GM12878 (cell line): ENCODE data around the gene SLC35F3. TPM values are rescaled to one million over a fixed set of nuclear protein-coding genes. Genes with fewer than 3 reads are reported as not detected.

Experiments used
- ATAC-seq: fragments of 200-7000 bp; cut with Tn5 transposase; 3 replicates; pipeline ENCODE4 v1.9.1; 2020; ENCODE audit warnings: mild to moderate bottlenecking, moderate library complexity
- BruUV-seq: library from RNA; stranded (reverse); fragments of 400-500 nt; replicated peaks from 2 replicates; lab custom pipeline; 2021; lab: Mats Ljungman, UMichigan
- CTCF ChIA-PET: fragments of 300-600 bp; sonication (Branson Sonifier 250); formaldehyde crosslinking; extraction: SDS; loops from one replicate; lab custom pipeline; 2021; ENCODE audit warnings: inconsistent platforms; lab: Yijun Ruan, JAX
- POLR2A ChIA-PET: fragments of 350-600 bp; formaldehyde crosslinking; extraction: SDS; loops from one replicate; lab custom pipeline; 2021; ENCODE audit warnings: inconsistent platforms; lab: Charles Lee
- RAD21 ChIA-PET: fragments of 300-600 bp; sonication (Branson Sonifier 250); formaldehyde crosslinking; loops from one replicate; lab custom pipeline; 2023; ENCODE audit warnings: antibody characterized with exemption; ENCODE audit not compliant: unreplicated experiment; lab: Charles Lee
- SMC1A ChIA-PET: fragments of 300-600 bp; sonication (Branson Sonifier 250); formaldehyde crosslinking; loops from one replicate; lab custom pipeline; 2023; ENCODE audit not compliant: unreplicated experiment, uncharacterized antibody; lab: Charles Lee
- DNase-seq: peaks from one replicate; pipeline ENCODE4 v3.0.0-alpha.2; 2011; ENCODE audit warnings: low read depth, low spot score
- FAIRE-seq: peaks from 3 replicates; lab custom pipeline; 2011; peaks lifted over from hg19 to GRCh38; lab: Jason Lieb, UNC
- H2AFZ ChIP-seq: 2 replicates; pipeline ENCODE4 v1.6.0; 2011; ENCODE audit warnings: low read depth, low read length, control low read depth; ENCODE audit not compliant: control insufficient read depth
- H3K27ac ChIP-seq: 2 replicates; pipeline ENCODE4 v1.5.1; 2011; ENCODE audit warnings: control low read depth; ENCODE audit not compliant: control insufficient read depth, insufficient read depth
- H3K27me3 ChIP-seq, 2 experiments: replicated peaks in 1 of 2; 2 replicates each; pipeline versions ENCODE4 v1.6.0 to v1.6.1; 2011; ENCODE audit warnings: low read length in 1 of 2; ENCODE audit not compliant: control insufficient read depth in 2 of 2, insufficient read depth in 2 of 2
- H3K36me3 ChIP-seq, 2 experiments: 2 replicates each; pipeline ENCODE4 v1.5.1; 2011; ENCODE audit warnings: low read length in 1 of 2; ENCODE audit not compliant: control insufficient read depth in 2 of 2, insufficient read depth in 2 of 2
- H3K4me1 ChIP-seq: 2 replicates; pipeline ENCODE4 v1.6.1; 2011; ENCODE audit warnings: mild to moderate bottlenecking, low read length, moderate library complexity, mixed read lengths; ENCODE audit not compliant: control insufficient read depth, insufficient read depth
- H3K4me2 ChIP-seq: 2 replicates; pipeline ENCODE4 v1.6.0; 2011; ENCODE audit warnings: control low read depth; ENCODE audit not compliant: control insufficient read depth, insufficient read depth
- H3K4me3 ChIP-seq: fragments of 200-600 bp; sonication (generic); 2 replicates; pipeline ENCODE4 v1.5.1; 2016
- H3K79me2 ChIP-seq: 2 replicates; pipeline ENCODE4 v1.6.0; 2011; ENCODE audit warnings: low read length; ENCODE audit not compliant: control insufficient read depth, insufficient read depth
- H3K9ac ChIP-seq: 2 replicates; pipeline ENCODE4 v1.8.0; 2011; ENCODE audit warnings: low read length, control low read depth, mixed read lengths; ENCODE audit not compliant: control insufficient read depth, insufficient read depth
- H3K9me3 ChIP-seq: replicated peaks from 3 replicates; pipeline ENCODE4 v1.5.1; 2011; ENCODE audit warnings: mild to moderate bottlenecking, low read length; ENCODE audit not compliant: control insufficient read depth, insufficient read depth
- H4K20me1 ChIP-seq: 2 replicates; pipeline ENCODE4 v1.6.0; 2011; ENCODE audit not compliant: control insufficient read depth, insufficient read depth
- ASH2L ChIP-seq: fragments of 300-600, 200-600 bp; sonication (generic); IDR thresholded peaks from 2 replicates; pipeline ENCODE4 v1.6.1; 2017; ENCODE audit warnings: low read depth, mild to moderate bottlenecking, borderline replicate concordance
- MEF2B ChIP-seq: fragments of 450-650 bp; IDR thresholded peaks from 2 replicates; pipeline ENCODE4 v1.6.1; 2018; ENCODE audit warnings: mild to moderate bottlenecking, moderate library complexity; ENCODE audit not compliant: partially characterized antibody, poor library complexity, severe bottlenecking
- NR2C1 ChIP-seq: fragments of 450-650 bp; IDR thresholded peaks from 2 replicates; pipeline ENCODE4 v1.6.1; 2017; ENCODE audit warnings: antibody characterized with exemption, mild to moderate bottlenecking, moderate library complexity
- PML ChIP-seq: IDR thresholded peaks from 2 replicates; pipeline ENCODE4 v1.6.1; 2012; ENCODE audit warnings: low read length, inconsistent platforms
- WGBS: methylation state at CpG from one replicate; pipeline ENCODE4 v1.1.6; 2016; ENCODE audit warnings: low lambda C conversion rate; ENCODE audit not compliant: insufficient replicate concordance, insufficient coverage; ENCODE audit errors: missing lambda C conversion rate; 5-methylcytosine and 5-hydroxymethylcytosine counted together
- in situ Hi-C: fragments of 300-500 bp; cut with MboI; formaldehyde crosslinking; loops from 9 replicates; pipeline ENCODE4 v1.14.3; 2018; ENCODE audit warnings: mixed read lengths
- intact Hi-C: fragments of 100-400 bp; cut with micrococcal nuclease; formaldehyde crosslinking; loops from one replicate; pipeline ENCODE4 v1.14.2; 2022; ENCODE audit not compliant: unreplicated experiment
- polyA plus RNA-seq, 11 experiments: library from polyadenylated mRNA; depleted of rRNA in 4 of 11; unstranded in 6 of 11; stranded (reverse) in 5 of 11; fragments of >200 nt; fragmentation: Nextera tagmentation in 4 of 11; fragmentation: Illumina TruSeq in 1 of 11; extraction: Ambion mirVana in 4 of 11; extraction: Trizol in 1 of 11; gene quantifications; 1 replicate in 1 of 11; 2 replicates in 10 of 11; pipeline versions ENCODE4 v1.2.1 to v1.2.3, GENCODE V29; 2011 to 2016; ENCODE audit warnings: inconsistent platforms in 2 of 11, missing spikeins in 2 of 11, low read depth in 1 of 11
- total RNA-seq, 4 experiments: library from RNA; depleted of rRNA in 3 of 4; stranded (reverse); fragments of >200 nt in 3 of 4; fragmentation: Illumina TruSeq in 1 of 4; extraction: Trizol in 1 of 4; gene quantifications; 2 replicates each; pipeline versions ENCODE4 v1.2.1 to v1.2.3, GENCODE V29; 2013 to 2021
- TF ChIP-seq, protein P1 (sequence below): fragments of 450-650 bp; IDR thresholded peaks from 2 replicates; pipeline ENCODE4 v1.6.1; 2017; ENCODE audit warnings: mild to moderate bottlenecking, moderate library complexity
- TF ChIP-seq, protein P2 (sequence below): fragments of 450-650 bp; IDR thresholded peaks from 2 replicates; pipeline ENCODE4 v1.6.1; 2017; ENCODE audit warnings: mild to moderate bottlenecking
- TF ChIP-seq, protein P3 (sequence below), 3 experiments: IDR thresholded peaks in 2 of 3; conservative IDR thresholded peaks in 1 of 3; 2 replicates each; pipeline ENCODE4 v1.5.1; 2011; ENCODE audit warnings: low read depth in 3 of 3, low read length in 3 of 3, mild to moderate bottlenecking in 3 of 3, control low read depth in 2 of 3, moderate library complexity in 2 of 3, inconsistent platforms in 1 of 3, mixed read lengths in 1 of 3; ENCODE audit not compliant: control insufficient read depth in 2 of 3, insufficient read depth in 1 of 3; ENCODE audit errors: extremely low read depth in 1 of 3
- TF ChIP-seq, protein P4 (sequence below): fragments of 450-650 bp; IDR thresholded peaks from 2 replicates; pipeline ENCODE4 v1.6.1; 2017; ENCODE audit warnings: low read depth, mild to moderate bottlenecking, moderate library complexity
- TF ChIP-seq, protein P5 (sequence below): IDR thresholded peaks from 2 replicates; pipeline ENCODE4 v1.6.1; 2011; ENCODE audit warnings: low read depth, mild to moderate bottlenecking, low read length, moderate library complexity, borderline replicate concordance; ENCODE audit errors: extremely low read depth

Gene SLC35F3
- total and polyA plus RNA-seq, 10 of the 15 experiments (the other 5 are each of a cell fraction or from before 2014, with no cell fraction given) = 1.0 to 8.6 (median 5.7) TPM

DNA sequence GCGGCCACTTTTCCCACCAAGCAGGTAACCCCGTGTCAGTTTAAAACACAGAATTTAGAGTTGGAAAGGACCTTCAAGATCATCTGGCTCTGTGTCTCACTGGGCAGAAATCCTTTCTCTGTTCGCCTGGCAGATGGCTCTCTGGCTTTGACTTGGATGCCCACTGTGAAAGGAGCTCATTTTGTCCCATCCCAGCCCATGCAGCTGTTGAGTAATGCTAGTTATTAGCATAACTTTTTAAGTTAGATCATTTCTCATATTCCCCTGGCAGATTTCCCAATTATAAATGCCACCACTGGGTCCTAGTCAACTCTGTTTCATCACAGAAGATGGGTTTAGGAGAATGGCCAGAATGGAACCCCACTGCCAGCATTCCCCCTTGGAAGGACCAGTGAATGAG lies 55.9 kb downstream of the SLC35F3 start:
- intact Hi-C loops = no loop called here
- H3K4me1 ChIP-seq = no peaks in the 10 kb centered on the region

More for the DNA sequence above, 55.9 kb downstream of the SLC35F3 start:
- H3K79me2 ChIP-seq = no peaks in the 10 kb centered on the region
- no peak for FAIRE-seq
- CTCF ChIA-PET = no interaction called here
- BruUV-seq = no TSS peak
- H3K4me2 ChIP-seq = no peak overlapping the region
- no peak for DNase-seq
- no peak overlapping the region for H3K9ac ChIP-seq
- no peak for ATAC-seq
- in situ Hi-C loops = no loop called here
- no peaks in the 10 kb centered on the region for H3K36me3 ChIP-seq
- RAD21 ChIA-PET = no interaction called here
- 31% methylated on average over 3 of the region's 3 CpGs for WGBS
- no peaks in the 10 kb centered on the region for H3K27me3 ChIP-seq
- H3K4me3 ChIP-seq = no peak overlapping the region
- no peak overlapping the region for H2AFZ ChIP-seq
- POLR2A ChIA-PET = no interaction called here
- TF ChIP-seq, protein P1, sequence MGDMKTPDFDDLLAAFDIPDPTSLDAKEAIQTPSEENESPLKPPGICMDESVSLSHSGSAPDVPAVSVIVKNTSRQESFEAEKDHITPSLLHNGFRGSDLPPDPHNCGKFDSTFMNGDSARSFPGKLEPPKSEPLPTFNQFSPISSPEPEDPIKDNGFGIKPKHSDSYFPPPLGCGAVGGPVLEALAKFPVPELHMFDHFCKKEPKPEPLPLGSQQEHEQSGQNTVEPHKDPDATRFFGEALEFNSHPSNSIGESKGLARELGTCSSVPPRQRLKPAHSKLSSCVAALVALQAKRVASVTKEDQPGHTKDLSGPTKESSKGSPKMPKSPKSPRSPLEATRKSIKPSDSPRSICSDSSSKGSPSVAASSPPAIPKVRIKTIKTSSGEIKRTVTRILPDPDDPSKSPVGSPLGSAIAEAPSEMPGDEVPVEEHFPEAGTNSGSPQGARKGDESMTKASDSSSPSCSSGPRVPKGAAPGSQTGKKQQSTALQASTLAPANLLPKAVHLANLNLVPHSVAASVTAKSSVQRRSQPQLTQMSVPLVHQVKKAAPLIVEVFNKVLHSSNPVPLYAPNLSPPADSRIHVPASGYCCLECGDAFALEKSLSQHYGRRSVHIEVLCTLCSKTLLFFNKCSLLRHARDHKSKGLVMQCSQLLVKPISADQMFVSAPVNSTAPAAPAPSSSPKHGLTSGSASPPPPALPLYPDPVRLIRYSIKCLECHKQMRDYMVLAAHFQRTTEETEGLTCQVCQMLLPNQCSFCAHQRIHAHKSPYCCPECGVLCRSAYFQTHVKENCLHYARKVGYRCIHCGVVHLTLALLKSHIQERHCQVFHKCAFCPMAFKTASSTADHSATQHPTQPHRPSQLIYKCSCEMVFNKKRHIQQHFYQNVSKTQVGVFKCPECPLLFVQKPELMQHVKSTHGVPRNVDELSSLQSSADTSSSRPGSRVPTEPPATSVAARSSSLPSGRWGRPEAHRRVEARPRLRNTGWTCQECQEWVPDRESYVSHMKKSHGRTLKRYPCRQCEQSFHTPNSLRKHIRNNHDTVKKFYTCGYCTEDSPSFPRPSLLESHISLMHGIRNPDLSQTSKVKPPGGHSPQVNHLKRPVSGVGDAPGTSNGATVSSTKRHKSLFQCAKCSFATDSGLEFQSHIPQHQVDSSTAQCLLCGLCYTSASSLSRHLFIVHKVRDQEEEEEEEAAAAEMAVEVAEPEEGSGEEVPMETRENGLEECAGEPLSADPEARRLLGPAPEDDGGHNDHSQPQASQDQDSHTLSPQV = no peak
- TF ChIP-seq NR2C1 = no peak
- TF ChIP-seq, protein P2, sequence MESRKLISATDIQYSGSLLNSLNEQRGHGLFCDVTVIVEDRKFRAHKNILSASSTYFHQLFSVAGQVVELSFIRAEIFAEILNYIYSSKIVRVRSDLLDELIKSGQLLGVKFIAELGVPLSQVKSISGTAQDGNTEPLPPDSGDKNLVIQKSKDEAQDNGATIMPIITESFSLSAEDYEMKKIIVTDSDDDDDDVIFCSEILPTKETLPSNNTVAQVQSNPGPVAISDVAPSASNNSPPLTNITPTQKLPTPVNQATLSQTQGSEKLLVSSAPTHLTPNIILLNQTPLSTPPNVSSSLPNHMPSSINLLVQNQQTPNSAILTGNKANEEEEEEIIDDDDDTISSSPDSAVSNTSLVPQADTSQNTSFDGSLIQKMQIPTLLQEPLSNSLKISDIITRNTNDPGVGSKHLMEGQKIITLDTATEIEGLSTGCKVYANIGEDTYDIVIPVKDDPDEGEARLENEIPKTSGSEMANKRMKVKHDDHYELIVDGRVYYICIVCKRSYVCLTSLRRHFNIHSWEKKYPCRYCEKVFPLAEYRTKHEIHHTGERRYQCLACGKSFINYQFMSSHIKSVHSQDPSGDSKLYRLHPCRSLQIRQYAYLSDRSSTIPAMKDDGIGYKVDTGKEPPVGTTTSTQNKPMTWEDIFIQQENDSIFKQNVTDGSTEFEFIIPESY = no peak
- TF ChIP-seq, protein P3, sequence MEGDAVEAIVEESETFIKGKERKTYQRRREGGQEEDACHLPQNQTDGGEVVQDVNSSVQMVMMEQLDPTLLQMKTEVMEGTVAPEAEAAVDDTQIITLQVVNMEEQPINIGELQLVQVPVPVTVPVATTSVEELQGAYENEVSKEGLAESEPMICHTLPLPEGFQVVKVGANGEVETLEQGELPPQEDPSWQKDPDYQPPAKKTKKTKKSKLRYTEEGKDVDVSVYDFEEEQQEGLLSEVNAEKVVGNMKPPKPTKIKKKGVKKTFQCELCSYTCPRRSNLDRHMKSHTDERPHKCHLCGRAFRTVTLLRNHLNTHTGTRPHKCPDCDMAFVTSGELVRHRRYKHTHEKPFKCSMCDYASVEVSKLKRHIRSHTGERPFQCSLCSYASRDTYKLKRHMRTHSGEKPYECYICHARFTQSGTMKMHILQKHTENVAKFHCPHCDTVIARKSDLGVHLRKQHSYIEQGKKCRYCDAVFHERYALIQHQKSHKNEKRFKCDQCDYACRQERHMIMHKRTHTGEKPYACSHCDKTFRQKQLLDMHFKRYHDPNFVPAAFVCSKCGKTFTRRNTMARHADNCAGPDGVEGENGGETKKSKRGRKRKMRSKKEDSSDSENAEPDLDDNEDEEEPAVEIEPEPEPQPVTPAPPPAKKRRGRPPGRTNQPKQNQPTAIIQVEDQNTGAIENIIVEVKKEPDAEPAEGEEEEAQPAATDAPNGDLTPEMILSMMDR (IDR thresholded peaks at IDR 0.05 in 2 of 3, conservative IDR thresholded peaks at IDR 0.05 in 1 of 3; ENCODE audit: control insufficient read depth in 2 of 3, extremely low read depth in 1 of 3, insufficient read depth in 1 of 3, low read depth in 3 of 3, low read length in 3 of 3) = no peak
- TF ChIP-seq, protein P4, sequence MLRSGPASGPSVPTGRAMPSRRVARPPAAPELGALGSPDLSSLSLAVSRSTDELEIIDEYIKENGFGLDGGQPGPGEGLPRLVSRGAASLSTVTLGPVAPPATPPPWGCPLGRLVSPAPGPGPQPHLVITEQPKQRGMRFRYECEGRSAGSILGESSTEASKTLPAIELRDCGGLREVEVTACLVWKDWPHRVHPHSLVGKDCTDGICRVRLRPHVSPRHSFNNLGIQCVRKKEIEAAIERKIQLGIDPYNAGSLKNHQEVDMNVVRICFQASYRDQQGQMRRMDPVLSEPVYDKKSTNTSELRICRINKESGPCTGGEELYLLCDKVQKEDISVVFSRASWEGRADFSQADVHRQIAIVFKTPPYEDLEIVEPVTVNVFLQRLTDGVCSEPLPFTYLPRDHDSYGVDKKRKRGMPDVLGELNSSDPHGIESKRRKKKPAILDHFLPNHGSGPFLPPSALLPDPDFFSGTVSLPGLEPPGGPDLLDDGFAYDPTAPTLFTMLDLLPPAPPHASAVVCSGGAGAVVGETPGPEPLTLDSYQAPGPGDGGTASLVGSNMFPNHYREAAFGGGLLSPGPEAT = no peak
- TF ChIP-seq PML = no peak
- no peak for TF ChIP-seq ASH2L
- TF ChIP-seq MEF2B = no peak
- TF ChIP-seq, protein P5, sequence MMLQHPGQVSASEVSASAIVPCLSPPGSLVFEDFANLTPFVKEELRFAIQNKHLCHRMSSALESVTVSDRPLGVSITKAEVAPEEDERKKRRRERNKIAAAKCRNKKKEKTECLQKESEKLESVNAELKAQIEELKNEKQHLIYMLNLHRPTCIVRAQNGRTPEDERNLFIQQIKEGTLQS = no peak
- TF ChIP-seq, all 136 proteins: peak for 0
- Histone ChIP-seq H3K9me3 (no peaks in the 10 kb centered on the region; the same call in 2 of the 3 replicates), H3K27ac (no peak overlapping the region), H4K20me1 (no peaks in the 10 kb centered on the region)
- SMC1A ChIA-PET = no interaction called here
